GM12873 (cell line): ENCODE data around the gene RLIM.

Experiments
- TF ChIP-seq, protein P1 (sequence below): IDR thresholded peaks from 2 replicates; pipeline ENCODE4 v1.5.1; 2012; ENCODE audit warnings: low read depth, mild to moderate bottlenecking, moderate library complexity, low read length, control low read depth; ENCODE audit not compliant: insufficient read depth; ENCODE audit errors: missing control alignments

Gene RLIM

DNA sequence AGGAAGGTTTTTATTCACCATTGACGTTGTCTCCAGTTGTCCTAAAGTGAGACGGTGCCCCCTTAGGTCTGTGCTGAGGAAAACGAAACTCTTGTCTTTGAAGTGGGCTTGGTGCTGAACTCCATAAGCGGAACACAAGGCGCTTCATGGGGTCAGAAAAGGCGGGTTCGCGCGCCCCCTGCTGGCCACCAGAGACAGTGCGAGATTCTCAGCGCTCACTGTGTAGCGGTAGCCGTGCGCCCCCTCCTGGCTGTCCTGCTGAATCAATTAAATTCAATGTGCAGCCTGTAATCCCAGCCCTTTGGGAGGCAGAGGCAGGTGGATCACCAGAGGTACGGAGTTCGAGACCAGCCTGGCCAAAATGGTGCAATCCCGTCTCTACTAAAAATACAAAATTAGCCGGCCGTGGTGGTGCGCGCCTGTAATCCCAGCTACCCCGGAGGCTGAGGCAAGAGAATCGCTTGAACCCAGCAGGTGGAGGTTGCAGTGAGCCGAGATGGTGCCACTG is 64.1 kb downstream of the RLIM start:
- TF ChIP-seq, protein P1, sequence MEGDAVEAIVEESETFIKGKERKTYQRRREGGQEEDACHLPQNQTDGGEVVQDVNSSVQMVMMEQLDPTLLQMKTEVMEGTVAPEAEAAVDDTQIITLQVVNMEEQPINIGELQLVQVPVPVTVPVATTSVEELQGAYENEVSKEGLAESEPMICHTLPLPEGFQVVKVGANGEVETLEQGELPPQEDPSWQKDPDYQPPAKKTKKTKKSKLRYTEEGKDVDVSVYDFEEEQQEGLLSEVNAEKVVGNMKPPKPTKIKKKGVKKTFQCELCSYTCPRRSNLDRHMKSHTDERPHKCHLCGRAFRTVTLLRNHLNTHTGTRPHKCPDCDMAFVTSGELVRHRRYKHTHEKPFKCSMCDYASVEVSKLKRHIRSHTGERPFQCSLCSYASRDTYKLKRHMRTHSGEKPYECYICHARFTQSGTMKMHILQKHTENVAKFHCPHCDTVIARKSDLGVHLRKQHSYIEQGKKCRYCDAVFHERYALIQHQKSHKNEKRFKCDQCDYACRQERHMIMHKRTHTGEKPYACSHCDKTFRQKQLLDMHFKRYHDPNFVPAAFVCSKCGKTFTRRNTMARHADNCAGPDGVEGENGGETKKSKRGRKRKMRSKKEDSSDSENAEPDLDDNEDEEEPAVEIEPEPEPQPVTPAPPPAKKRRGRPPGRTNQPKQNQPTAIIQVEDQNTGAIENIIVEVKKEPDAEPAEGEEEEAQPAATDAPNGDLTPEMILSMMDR = peak; percentile 99

- TF ChIP-seq, protein P1 = no peak
Observed at GRCh38 chrX:74546984-74547383, 67.4 kb downstream of the RLIM start.

GRCh38 chrX:74545880-74546523 is 68.4 kb downstream of the RLIM start:
- TF ChIP-seq, protein P1 = no peak

DNA sequence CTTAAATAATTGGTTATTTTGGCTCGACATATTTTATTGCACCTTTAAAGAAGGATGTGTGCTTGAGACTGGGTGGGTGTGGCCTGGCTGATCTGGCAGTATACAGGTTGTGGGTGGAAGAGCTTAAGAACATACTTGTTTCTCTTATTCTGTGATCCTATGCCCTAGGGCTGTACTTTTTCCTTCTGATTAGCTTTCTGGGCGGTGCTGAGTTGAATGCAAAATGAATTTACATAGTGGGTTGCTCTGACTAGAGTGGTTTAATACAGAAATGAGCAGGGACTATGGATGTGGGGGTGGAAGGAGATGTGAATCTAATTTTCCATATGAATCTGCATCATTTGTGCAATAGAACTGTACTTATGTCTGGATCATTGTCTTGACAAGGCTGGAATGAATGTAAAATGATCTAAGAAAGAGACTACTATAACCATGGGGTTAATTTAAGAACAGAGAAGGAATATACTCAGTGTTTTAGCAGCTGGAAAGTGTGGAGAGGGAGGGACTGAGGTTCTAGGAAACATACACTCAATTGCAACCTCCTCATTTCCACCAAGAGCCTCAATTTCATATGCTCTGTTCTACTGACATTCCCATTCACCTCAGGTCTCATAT is 73.7 kb downstream of the RLIM start:
- TF ChIP-seq, protein P1 = no peak

GRCh38 chrX:74536832-74537371 is 77.5 kb downstream of the RLIM start:
- TF ChIP-seq, protein P1 = no peak

DNA sequence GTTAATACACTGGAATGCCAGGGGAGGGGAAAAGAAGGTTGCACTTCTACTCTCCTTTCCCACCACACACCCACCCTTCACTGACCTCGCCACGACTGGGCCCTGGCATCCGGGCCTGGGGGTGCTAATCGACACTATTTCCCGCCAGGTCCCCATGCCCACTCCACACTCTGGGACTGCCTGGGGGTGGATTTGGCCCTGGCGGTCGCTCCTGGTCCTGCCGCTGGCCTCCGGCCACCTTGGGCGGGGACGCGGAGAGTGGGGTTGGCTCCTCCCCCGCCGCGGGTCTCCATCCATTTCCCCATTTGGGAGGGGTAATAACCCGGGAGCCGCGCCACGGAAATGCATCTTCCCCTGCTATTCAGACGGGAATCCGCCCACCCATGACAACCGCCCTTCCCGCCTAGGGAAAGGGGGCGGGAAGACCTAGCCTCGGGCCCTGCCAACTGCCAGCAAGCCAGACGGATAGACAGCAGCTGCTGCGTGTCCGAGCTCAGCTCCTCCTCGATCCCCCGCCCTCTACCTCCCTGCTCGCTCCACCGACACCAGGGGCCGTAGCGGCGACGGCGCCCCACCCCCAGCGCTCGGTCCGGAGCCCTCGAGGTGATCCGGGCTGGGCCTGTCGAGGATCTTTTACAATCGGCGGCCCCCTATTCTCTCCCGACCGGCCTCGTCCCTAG is 78.1 kb downstream of the RLIM start:
- TF ChIP-seq, protein P1 = peak; percentile 33
